OCI-LY7 (cell line): ENCODE measurements around the gene ZNF385D. TPM values are rescaled to one million over a fixed set of nuclear protein-coding genes. Genes with fewer than 3 reads are reported as not detected.

Source experiments
- BruUV-seq: library from RNA; stranded (reverse); fragments of 400-500 nt; replicated peaks from 2 replicates; lab custom pipeline; 2021; lab: Mats Ljungman, UMichigan
- CTCF ChIA-PET: fragments of 300-600 bp; sonication (Branson Sonifier 250); formaldehyde crosslinking; loops from one replicate; lab custom pipeline; 2022; ENCODE audit warnings: antibody characterized with exemption; ENCODE audit not compliant: unreplicated experiment; lab: Charles Lee
- POLR2A ChIA-PET: fragments of 300-600 bp; sonication (Branson Sonifier 250); formaldehyde crosslinking; loops from one replicate; lab custom pipeline; 2022; ENCODE audit warnings: antibody characterized with exemption; lab: Charles Lee
- DNase-seq: peaks from one replicate; pipeline ENCODE4 v3.0.0-alpha.2; 2015; ENCODE audit warnings: low spot score
- H2AFZ ChIP-seq: fragments of 200-600 bp; sonication (generic), shearing (Covaris generic); 2 replicates; pipeline ENCODE4 v1.6.1; 2014; ENCODE audit warnings: mild to moderate bottlenecking, antibody characterized with exemption, low read length, moderate library complexity
- H3K27ac ChIP-seq: fragments of 200-600 bp; sonication (generic); 2 replicates; pipeline ENCODE4 v1.5.1; 2014; ENCODE audit warnings: mixed run types, low read depth, mild to moderate bottlenecking, moderate library complexity, low read length, inconsistent platforms; ENCODE audit not compliant: poor library complexity, severe bottlenecking
- H3K36me3 ChIP-seq: fragments of 200-600 bp; sonication (generic); 2 replicates; pipeline ENCODE4 v1.6.1; 2014; ENCODE audit warnings: mild to moderate bottlenecking, antibody characterized with exemption, low read length, moderate library complexity, mixed read lengths; ENCODE audit not compliant: insufficient read depth
- H3K4me1 ChIP-seq: fragments of 200-600 bp; sonication (generic); 2 replicates; pipeline ENCODE4 v1.5.1; 2014; ENCODE audit warnings: mild to moderate bottlenecking, low read length; ENCODE audit not compliant: insufficient read depth, poor library complexity, severe bottlenecking
- H3K4me2 ChIP-seq: fragments of 200-600 bp; sonication (generic); 2 replicates; pipeline ENCODE4 v1.6.1; 2014; ENCODE audit warnings: mild to moderate bottlenecking, low read length
- H3K4me3 ChIP-seq: fragments of 200-600 bp; sonication (generic); 2 replicates; pipeline ENCODE4 v1.5.1; 2014; ENCODE audit warnings: mild to moderate bottlenecking, low read depth, low read length; ENCODE audit not compliant: poor library complexity, severe bottlenecking
- H3K79me2 ChIP-seq: fragments of 200-600 bp; sonication (generic); 2 replicates; pipeline ENCODE4 v1.6.1; 2016; ENCODE audit warnings: low read depth, mild to moderate bottlenecking, low read length, moderate library complexity, mixed read lengths; ENCODE audit not compliant: insufficient read depth
- H3K9me2 ChIP-seq: fragments of 200-600 bp; sonication (generic); 2 replicates; pipeline ENCODE4 v1.6.1; 2016; ENCODE audit warnings: mild to moderate bottlenecking, low read length, mixed read lengths; ENCODE audit not compliant: insufficient read depth
- H3K9me3 ChIP-seq: fragments of 200-600 bp; sonication (generic); 2 replicates; pipeline ENCODE4 v1.6.1; 2014; ENCODE audit warnings: mild to moderate bottlenecking, mixed run types, low read length, mixed read lengths
- H4K20me1 ChIP-seq: fragments of 200-600 bp; sonication (generic); 2 replicates; pipeline ENCODE4 v1.6.1; 2014; ENCODE audit warnings: mild to moderate bottlenecking, antibody characterized with exemption, low read length, moderate library complexity, mixed read lengths; ENCODE audit not compliant: insufficient read depth
- EZH2phosphoT487 ChIP-seq: fragments of 200-600 bp; sonication (generic); IDR thresholded peaks from 2 replicates; pipeline ENCODE4 v1.6.1; 2018; ENCODE audit warnings: low read depth, borderline replicate concordance, mild to moderate bottlenecking, mixed run types, antibody characterized with exemption, low read length, moderate library complexity, mixed read lengths
- intact Hi-C: fragments of 100-400 bp; cut with micrococcal nuclease; formaldehyde crosslinking; loops from one replicate; pipeline ENCODE4 v1.10.0; 2022; ENCODE audit not compliant: unreplicated experiment
- total RNA-seq, 2 experiments: library from RNA; depleted of rRNA in 1 of 2; stranded (reverse); fragments of >200 nt in 1 of 2; shearing (Covaris generic) in 1 of 2; gene quantifications; 2 replicates each; pipeline ENCODE4 v1.2.3, GENCODE V29; 2014 to 2022
- TF ChIP-seq, protein P1 (sequence below): fragments of 200-600 bp; sonication (generic); conservative IDR thresholded peaks from 2 replicates; pipeline ENCODE4 v1.5.1; 2014; ENCODE audit warnings: mild to moderate bottlenecking, antibody characterized with exemption, low read length, moderate library complexity, mixed read lengths

The ZNF385D gene
- total RNA-seq, 2 experiments from 2014 or later = 0.13 TPM; not detected in 1

DNA sequence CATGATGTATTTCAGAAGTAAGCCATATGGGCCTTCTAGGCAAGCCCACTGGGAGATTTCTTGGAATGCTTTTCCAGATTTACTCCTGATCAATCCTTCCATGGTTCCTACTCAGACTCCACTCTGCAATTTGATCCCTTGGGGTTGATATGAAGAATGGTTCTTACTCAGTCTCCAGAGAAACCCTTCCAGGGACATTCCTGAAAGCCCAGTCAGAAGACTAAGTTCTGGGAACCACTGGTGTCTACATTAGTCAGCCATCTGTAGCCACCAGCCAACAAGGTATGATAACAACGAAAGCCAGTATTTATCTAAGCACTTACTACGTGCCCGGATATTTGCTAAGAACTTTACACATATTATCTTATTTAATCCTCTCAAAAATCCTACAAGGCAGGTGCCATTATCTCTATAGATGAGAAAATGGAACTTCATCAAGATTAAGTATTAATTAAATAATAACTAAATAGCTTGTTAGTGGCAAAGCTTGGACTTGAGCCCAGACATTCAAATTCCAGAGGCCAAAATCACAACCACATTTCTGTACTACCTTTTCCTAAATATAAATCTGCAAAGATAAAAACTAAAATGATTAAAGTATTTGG lies 32.7 kb downstream of the ZNF385D start:
- Histone ChIP-seq H3K4me3 (no peak overlapping the region), H3K9me3 (no peaks in the 10 kb centered on the region), H3K4me1 (no peaks in the 10 kb centered on the region), H3K27ac (no peak overlapping the region), H3K36me3 (no peaks in the 10 kb centered on the region), H2AFZ (no peak overlapping the region), H4K20me1 (no peaks in the 10 kb centered on the region), H3K4me2 (no peak overlapping the region), H3K9me2 (no peaks in the 10 kb centered on the region), H3K79me2 (no peaks in the 10 kb centered on the region)
- no peak for DNase-seq
- ChIA-PET CTCF (no interaction called here), POLR2A (interaction anchor here (1.2 kb wide), 1 partner anchor 57 kb away, joined by 3 read pairs; no protein-coding TSS in a partner anchor)
- intact Hi-C loops = no loop called here
- BruUV-seq = no TSS peak
- TF ChIP-seq, protein P1, sequence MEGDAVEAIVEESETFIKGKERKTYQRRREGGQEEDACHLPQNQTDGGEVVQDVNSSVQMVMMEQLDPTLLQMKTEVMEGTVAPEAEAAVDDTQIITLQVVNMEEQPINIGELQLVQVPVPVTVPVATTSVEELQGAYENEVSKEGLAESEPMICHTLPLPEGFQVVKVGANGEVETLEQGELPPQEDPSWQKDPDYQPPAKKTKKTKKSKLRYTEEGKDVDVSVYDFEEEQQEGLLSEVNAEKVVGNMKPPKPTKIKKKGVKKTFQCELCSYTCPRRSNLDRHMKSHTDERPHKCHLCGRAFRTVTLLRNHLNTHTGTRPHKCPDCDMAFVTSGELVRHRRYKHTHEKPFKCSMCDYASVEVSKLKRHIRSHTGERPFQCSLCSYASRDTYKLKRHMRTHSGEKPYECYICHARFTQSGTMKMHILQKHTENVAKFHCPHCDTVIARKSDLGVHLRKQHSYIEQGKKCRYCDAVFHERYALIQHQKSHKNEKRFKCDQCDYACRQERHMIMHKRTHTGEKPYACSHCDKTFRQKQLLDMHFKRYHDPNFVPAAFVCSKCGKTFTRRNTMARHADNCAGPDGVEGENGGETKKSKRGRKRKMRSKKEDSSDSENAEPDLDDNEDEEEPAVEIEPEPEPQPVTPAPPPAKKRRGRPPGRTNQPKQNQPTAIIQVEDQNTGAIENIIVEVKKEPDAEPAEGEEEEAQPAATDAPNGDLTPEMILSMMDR = no peak
- no peak for TF ChIP-seq EZH2phosphoT487

DNA sequence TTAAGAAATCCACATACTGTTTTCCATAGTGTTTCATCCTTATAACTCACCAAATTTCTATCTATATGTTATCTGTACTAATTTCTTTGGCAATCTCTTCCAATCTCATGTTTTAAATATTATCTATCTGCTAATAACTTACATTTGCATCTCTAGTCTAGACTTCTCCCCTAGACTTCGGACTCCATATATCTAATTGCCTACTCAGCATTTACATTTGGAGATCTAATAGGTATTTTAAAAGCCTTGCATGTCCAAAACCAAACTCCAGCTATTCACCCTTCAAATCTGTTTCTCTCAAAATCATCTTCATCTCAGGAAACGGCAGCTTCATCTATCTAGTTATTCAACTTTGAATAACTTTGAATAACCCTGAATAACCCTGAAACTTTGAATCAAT lies 35.3 kb downstream of the ZNF385D start:
- Histone ChIP-seq H3K79me2 (no peaks in the 10 kb centered on the region), H3K9me2 (no peaks in the 10 kb centered on the region), H2AFZ (no peak overlapping the region), H3K9me3 (no peaks in the 10 kb centered on the region), H3K4me1 (no peaks in the 10 kb centered on the region), H4K20me1 (no peaks in the 10 kb centered on the region), H3K36me3 (no peaks in the 10 kb centered on the region), H3K27ac (no peak overlapping the region), H3K4me2 (no peak overlapping the region), H3K4me3 (no peak overlapping the region)
- CTCF ChIA-PET = no interaction called here
- BruUV-seq = no TSS peak
- TF ChIP-seq, protein P1 = no peak
- TF ChIP-seq EZH2phosphoT487 = no peak
- intact Hi-C loops = no loop called here
- no peak for DNase-seq
- POLR2A ChIA-PET = no interaction called here

DNA sequence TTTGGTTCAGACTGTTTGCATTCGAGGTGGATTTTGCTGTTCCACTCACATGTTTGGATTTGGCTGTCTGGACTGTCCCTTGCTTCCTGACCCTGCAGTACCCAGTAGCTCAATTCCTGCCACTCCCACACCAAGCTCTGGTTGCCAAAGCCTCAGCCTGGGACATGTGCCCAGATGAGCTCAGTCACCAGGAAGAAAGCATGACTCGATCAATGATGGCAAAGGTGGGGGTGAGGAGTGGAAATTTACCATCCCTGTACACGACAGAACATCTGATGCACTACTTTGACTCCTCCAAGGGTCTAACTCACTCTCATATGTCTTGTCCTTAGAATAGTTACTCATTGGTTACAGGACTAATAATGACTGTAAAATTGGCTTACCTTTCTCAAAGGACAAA lies 45.2 kb downstream of the ZNF385D start:
- Histone ChIP-seq H3K36me3 (no peaks in the 10 kb centered on the region), H3K9me3 (no peaks in the 10 kb centered on the region), H3K4me3 (no peak overlapping the region), H3K4me1 (no peaks in the 10 kb centered on the region), H3K4me2 (no peak overlapping the region), H3K27ac (no peak overlapping the region), H3K79me2 (no peaks in the 10 kb centered on the region), H4K20me1 (no peaks in the 10 kb centered on the region), H2AFZ (no peak overlapping the region), H3K9me2 (no peaks in the 10 kb centered on the region)
- TF ChIP-seq, protein P1 = no peak
- no peak for TF ChIP-seq EZH2phosphoT487
- no peak for DNase-seq
- intact Hi-C loops = no loop called here
- CTCF ChIA-PET = no interaction called here
- POLR2A ChIA-PET = no interaction called here
- BruUV-seq = no TSS peak
